NOMO-1 (cell line): ENCODE results near the gene SUPT4H1.

Source experiments
- DNase-seq, 2 experiments: peaks; one replicate each; lab custom pipeline; 2025; ENCODE audit not compliant: unreplicated experiment in 2 of 2; lab: John Stamatoyannopoulos, UW

SUPT4H1 gene

DNA sequence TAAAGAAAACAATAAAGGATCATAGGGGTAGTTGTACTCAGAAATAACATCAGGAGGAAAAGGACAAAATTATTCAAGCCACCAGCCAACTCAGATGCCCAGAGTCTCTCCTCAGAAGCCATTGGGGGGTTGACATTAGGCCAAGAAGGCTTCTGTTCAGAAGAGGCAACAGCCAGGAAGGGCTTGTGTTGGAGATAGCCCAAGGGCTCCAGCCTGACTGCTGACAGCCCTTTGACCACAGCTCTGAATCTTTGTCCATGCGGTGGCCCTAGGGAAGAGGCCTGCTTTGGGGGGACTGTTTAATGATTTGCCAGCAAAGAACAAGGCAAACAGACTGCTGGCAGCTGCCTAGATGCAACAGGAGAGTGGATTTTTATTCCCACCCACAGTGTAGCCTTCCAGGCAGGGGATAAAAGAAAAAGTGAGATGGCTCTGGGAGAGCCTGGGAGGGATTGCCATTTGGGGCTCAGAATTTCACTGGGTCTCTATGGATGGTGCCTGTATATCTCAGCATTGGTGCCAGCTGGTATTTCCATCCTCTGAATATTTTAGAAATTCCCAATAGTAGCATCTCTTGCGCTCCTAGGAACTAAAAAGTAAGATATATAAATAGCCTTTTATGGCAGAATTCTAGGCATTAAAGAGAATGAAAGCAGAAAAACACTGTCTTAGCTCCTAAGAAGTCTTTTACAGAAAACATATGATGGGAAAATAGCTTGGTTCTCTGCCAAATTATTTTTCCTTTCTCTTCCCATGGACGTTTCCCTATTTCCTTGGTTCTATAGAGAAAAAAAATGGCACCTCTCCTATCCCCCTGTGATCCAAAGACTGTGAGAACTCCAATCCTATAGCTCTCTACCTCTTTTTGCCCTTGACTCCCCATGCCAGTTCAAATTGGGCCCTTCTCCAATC is 29.4 kb upstream of the SUPT4H1 start:
- no peak for DNase-seq

GRCh38 chr17:58380207-58381123 is 28.5 kb upstream of the SUPT4H1 start:
- no peak for DNase-seq

- no peak for DNase-seq
Observed at GRCh38 chr17:58379511-58379824, 27.5 kb upstream of the SUPT4H1 start.

GRCh38 chr17:58378733-58379510 is 26.9 kb upstream of the SUPT4H1 start:
- DNase-seq: no peak

DNA sequence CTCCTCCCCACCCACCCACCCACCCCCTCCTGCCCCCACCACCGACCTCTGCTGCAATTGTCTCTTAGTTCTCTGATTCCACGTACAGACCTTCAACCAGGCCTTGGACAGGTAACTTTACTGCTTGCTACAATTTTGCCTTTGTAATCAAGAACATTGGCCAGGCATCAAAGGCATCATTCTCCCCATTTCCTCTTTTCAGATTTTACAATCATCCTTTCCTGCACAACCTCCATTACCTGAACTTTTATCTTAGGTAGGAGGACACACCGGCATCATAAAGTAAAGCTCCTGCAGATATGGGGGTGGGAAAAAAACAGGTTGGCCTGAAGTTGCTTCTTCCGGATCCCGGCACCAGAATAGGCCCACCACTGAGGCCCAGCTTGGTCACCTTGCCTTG is 25.7 kb upstream of the SUPT4H1 start:
- no peak for DNase-seq

GRCh38 chr17:58377093-58377601 is 25.1 kb upstream of the SUPT4H1 start:
- DNase-seq: no peak

GRCh38 chr17:58376472-58377000 is 24.5 kb upstream of the SUPT4H1 start:
- DNase-seq: peak; percentile 68 to 77

DNA sequence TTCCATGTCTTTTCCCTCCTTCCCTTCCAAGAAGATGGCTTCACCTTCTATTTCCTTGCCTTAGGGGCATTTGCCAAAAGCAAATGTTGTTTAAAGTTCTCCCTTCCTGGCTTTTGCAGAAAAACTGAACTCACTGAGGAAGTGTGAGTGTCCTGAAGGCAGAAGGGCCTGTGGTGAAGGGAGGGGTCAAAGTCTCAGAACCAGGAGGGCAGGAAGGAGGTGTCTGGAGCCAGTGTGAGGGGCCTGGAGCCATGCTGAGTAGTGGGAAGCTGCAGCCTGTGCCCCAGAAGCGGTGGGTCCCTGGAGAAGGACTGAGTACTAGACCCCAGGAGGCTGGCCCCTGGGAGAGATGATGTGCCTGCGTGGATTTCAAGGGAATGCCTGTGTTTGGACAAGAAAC is 23.8 kb upstream of the SUPT4H1 start:
- DNase-seq: peak; percentile 26 to 28

DNA sequence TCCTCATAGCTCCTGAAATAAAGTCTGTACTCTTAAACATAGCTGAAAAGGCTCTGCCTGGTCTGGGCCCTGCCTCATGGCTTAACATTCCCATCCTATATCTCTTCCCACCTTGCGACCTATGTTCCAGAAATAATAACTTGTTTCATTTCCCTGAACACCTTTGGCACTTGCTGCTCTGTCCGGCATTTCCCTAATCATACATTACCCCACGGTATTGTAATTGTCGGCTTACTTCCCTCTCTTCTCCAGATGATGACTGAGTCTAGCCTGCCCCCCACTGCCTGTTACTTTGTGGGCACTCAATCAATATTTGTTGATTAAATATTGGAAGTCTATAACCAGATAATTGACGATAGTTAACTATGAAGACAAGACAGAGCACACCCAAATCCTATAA is 23.3 kb upstream of the SUPT4H1 start:
- DNase-seq: peak; percentile 22 to 53

DNA sequence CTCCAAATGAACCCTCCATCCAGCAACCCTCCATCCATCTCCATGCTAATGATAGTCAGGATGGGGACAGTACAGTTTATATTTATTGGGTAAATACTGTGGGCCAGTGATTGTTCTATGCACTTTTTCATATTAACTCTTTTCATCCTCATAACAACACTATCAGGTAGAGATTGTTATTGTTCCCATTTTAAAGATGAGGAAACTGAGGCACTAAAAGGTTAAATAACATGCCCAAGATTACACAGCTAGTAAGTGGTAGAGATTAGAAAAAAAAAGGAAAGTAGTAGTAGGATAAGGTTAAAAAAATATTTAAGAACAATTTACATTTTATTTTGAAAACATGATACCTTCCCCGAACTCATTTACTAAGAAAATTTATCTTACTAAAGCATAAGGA is 21.9 kb upstream of the SUPT4H1 start:
- no peak for DNase-seq

DNA sequence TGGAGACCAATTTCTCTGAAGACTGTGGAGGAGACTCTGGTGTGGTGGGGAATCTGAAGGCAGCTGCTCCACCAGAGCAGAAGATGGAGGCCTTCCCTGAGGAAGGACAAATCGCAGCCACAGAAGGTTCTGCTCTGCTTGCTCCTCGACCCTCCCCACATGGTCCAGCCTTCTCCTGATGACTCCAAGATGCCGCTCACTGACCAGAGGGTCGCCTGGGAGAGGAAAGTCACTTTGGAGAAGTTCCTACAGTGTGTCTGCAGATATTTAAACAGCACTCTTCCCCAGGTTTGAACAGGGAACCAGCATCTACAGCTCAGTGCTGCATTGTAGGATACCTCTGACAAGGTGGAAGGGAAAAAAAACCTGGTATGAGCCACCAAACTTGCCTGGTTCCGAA is 21.0 kb upstream of the SUPT4H1 start:
- DNase-seq: no peak

- DNase-seq: no peak
Observed at GRCh38 chr17:58371300-58371950, 19.4 kb upstream of the SUPT4H1 start.

DNA sequence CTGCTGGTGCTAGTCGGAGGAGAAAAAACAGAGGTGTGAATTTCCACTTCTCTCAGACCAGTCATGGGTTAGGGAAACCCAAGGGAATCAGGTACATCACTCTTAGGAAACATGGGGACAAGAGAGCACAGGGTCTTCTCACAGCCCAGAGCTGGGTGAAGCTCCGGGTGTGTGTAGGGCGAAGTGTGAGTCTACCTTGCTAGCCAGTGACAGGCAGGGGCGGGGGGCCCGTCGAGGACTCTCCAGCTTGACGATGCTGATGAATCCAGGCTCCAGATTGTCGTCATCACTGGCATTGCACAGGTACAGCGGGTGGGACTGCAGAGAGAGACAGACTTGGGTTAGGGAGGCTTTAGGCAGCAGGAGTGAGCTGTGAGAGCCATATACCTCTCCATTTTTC is 18.7 kb upstream of the SUPT4H1 start:
- DNase-seq: no peak

- no peak for DNase-seq
Observed at GRCh38 chr17:58370309-58370708, 18.3 kb upstream of the SUPT4H1 start.

- no peak for DNase-seq
Observed at GRCh38 chr17:58369214-58370031, 17.4 kb upstream of the SUPT4H1 start.

DNA sequence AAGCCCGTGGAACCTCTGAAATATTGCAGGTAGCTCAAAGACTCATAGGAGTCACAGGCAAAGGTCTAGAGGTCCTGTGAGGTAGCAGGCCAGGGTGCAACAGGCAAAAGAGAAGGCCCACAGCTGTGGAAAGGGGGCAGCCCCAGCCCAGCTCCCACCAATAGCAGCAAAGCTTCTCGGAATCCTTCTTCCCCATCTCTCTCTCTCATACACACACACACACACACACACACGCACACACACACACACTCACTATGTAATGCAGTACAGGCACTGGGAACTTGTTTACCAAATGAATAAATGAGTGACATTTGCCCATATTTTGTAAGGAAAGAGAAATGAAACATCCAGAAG is 16.8 kb upstream of the SUPT4H1 start:
- DNase-seq: no peak

DNA sequence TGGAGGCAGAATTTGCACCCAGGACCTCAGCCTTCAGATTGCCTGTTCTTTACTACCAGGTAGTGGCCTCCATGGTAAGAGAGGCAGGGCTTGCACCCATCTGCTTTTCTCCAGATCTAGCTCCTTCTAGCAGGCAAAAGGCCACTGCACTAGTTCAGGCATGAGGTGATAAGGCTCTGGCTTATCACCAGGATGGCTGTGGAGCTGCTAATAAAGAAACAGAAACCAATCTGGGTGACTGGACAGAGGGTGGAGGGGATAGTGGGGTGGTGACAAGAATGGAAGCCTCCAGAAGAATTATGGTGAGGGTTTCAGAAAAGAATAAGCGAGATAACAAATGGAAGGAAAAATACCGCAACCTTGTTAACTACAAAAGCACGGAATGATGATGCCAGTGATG is 15.5 kb upstream of the SUPT4H1 start:
- DNase-seq: no peak

DNA sequence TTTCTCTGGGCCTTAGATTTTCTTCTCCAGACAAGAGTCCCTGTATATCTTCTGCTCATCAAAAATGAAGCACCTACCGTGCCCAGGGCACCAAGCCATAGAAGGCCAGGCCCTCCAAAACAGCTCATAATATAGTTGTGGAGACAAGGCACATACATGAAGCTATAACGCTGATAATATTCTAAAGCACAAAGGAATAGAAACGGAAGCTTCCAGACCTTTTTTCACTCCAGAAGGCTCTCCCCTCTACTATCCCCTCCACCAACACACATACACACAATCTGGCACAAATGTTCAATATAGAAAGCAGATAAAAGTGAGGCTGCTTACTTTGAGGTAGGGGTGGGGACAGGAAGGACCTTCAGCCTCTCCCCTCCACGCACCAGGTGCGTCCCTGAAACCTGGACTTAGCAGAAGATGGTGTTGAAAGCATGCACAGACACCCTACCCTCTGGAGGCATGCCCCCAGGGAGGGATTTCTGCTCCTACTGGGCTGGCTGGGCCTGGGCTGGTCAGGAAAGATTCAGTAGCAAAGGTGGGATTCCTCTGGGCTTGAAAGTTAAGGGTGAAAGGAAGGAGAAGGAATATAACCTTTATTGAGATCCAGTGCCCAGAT is 14.1 kb upstream of the SUPT4H1 start:
- no peak for DNase-seq
